Ureter (tissue), 1 donor: ENCODE results near the gene TERB1. TPM values are rescaled to one million over a fixed set of nuclear protein-coding genes. Genes with fewer than 3 reads are reported as not detected.
"Not testable (repeated sequence)": the region's sequence is repeated elsewhere in the genome, so short reads cannot be mapped to it uniquely, and the experiment has no call there.

Experiments used
- DNase-seq: peaks from one replicate; pipeline ENCODE4 v3.0.0-alpha.2; 2020; ENCODE audit warnings: low spot score
- total RNA-seq: library from RNA; stranded (reverse); gene quantifications from one replicate; pipeline ENCODE4 v1.2.4, GENCODE V29; 2023
- donor health status: DM: yes; HTN: yes; CAD: no.

TERB1 gene
- total RNA-seq, 1 donor from 2014 or later = 1.0 TPM

DNA sequence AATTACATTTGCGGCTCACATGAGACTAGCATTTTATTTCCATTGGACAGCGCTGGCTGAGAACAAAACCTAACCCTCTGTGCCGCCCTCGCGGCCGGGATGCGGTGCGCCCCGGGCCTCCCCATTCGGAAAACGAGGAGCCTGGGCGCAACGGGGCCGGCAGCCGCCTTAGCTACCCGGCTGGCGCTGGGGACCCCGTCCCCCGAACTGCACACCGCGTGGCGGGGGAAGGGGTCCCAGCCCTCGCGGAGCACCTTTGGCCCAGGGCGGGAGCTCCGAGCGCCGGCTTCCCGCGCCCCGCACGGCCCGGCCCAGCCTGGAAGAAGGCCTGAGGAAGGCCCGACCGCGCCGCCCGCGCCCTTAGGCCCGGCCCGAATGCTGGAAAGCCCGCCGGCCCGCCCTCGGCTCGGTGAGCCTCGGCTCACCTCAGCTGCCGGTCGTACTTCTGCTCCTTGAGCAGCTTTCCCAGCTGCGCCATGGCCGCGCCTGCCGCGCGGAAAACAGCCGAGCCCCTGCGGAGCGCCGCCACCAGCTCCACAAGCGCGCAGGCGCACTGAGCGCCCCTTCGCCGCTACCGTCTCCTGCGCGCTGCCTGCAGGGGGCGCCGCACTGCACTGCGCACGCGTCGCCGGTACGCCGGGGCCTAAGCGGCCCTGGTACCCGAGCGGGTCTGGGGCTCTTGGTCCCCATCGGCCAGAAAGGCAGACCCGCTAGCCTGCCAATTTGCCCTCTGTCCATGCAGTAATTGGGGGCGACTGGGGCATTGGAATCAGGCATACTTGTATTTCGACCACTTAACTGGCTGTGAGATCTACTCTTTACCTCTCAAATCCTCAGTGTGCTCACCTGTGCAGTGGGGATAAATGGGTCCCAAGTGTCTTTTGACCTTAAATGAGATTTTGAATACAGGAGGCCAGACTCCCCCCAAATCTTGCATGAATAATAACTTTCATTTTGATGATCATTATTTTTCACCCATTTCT lies 29.3 kb upstream of the TERB1 start, which contains the start of gene NAE1:
TSS of gene NAE1 (minus strand) at position 555 of the 983 bp plus-strand sequence. CDS start at position 478, 77 bp downstream.
- peak; percentile 83 for DNase-seq

DNA sequence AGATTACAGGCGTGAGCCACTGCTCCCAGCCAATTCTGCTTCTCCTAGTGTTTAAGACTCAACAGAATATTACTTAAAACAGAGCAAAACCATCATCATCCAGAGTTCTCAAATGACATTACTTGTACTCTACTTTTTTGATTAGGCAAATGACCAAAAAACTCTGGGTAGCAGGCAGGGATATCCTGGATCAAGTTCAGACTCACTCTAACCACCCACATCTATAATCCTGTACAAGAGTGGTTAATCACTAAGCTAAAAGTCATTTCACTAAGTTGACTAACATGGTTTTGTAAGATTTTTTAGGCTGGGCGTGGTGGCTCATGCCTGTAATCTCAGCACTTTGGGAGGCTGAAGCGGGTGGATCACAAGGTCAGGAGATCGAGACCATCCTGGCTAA lies 22.6 kb upstream of the TERB1 start:
- DNase-seq = no peak

DNA sequence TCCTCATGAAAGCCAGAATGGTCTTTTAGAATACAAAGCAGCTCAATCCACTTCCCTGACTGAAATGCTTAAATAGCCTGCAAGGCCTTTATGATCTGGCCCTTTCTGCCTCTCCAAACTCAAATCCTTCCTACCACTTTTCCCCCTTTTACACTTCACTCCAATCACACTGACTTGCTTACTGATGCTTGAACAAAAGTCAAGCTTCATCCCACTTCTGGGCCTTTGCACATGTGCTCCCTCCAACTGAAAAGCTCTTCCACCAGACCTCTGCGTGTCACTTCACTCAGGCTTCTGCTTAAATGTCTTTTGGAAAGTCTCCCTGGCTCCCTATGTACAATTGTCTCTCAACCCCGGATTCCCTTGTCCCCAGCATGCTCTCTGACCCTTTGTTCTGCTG lies 13.3 kb upstream of the TERB1 start:
- DNase-seq = no peak

GRCh38 chr16:66811043-66811442 lies 9.7 kb upstream of the TERB1 start:
- DNase-seq = no peak

- no peak for DNase-seq
Measured at GRCh38 chr16:66810391-66810790, 9.0 kb upstream of the TERB1 start.

- DNase-seq = no peak
Measured at GRCh38 chr16:66809765-66810164, 8.4 kb upstream of the TERB1 start.

DNA sequence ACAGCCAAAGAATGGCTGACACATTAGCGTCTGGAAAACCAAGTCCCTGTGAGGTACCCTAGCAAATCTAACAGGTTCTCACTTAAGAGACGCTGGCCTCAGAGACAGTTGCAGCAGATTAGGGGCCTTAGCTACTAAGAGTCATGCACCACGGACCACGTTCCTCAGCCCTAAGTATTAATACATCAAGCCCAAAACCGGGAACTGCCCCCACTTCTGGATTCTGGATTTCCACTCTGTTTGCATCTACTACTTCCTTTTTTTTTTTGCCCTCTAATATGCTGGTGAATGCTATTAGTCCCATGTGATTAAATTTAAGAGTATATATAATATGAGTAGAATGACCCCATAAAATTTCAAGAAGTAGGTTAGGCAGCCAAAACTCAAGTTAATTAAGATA lies 775 bp upstream of the TERB1 start:
- no peak for DNase-seq

DNA sequence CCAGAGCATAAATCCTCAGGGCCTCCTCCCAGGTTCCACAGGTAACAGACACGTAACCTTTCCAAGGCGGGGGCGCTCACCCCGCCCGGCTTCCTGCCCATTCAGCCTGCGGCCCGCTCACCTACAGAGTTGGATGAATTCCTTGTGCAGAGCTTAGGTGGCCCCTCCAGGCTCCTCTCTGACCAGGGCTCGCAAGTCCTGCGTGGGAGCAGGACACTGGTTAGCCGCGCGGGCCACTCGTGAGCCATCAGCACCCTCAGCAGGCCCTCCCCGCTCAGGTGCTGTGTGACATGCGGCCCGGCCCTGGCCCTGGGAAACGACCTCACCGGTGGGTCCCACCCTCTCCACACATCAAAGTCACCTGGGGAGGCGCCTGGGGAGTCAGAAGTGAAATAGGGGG lies 528 bp downstream of the TERB1 start:
- no peak for DNase-seq

DNA sequence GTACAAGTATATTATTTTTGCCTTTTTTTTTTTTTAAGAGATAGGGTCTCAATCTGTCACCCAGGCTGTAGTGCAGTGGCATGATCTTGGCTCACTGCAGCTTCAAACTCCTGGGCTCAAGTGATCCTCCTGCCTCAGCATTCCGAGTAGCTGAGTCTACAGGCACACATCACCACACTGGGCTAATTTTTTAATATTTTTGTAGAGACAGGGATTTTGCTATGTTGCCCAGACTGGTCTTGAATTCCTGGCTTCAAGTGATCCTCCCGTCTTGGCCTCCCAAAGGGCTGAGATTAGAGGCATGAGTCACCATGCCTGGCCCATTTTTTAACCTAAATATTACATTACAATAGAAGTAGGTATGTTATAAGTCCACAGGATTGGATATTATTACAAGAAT lies 3.2 kb downstream of the TERB1 start:
- DNase-seq = no peak

DNA sequence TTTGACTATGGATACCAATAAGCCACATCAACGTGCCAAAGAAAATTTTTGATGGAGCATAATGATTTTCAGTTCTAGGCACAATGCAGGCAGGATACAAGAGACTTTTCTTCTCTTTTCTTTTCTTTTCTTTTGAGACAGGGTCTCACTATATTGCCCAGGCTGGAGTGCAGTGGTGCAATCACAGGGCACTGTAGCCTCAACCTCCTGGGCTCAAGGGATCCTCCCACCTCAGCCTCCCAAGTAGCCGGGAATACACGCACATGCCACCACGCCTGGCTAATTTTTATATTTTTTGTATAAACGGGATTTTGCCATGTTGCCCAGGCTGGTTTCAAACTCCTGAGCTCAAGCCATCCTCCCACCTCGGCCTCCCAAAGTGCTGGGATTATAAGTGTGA lies 7.4 kb downstream of the TERB1 start:
- DNase-seq = not testable (repeated sequence)

- DNase-seq = no peak
Measured at GRCh38 chr16:66790130-66790733, 11.2 kb downstream of the TERB1 start.

GRCh38 chr16:66787427-66787826 lies 14.0 kb downstream of the TERB1 start:
- no peak for DNase-seq

- no peak for DNase-seq
Measured at GRCh38 chr16:66786551-66786950, 14.8 kb downstream of the TERB1 start.

DNA sequence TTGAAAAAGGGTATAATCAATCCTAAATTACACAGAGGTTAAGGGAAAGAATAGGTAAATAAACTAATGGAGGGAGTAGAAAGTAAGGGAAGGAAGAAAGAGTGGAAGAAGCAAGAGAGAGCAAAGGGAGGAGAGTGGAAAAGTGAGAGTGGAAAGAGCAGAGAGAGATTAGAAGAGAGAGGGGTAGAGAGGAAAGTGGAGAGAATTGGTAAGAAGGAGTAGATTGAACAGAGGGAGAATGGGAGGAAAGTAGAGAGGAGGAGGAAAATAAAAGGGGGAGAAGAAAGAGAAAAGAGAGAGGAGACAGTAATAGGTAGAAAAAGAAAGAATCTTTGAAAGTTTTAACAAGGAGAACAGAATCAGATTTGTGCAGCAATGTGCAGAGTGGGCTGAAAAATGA lies 24.9 kb downstream of the TERB1 start:
- no peak for DNase-seq

DNA sequence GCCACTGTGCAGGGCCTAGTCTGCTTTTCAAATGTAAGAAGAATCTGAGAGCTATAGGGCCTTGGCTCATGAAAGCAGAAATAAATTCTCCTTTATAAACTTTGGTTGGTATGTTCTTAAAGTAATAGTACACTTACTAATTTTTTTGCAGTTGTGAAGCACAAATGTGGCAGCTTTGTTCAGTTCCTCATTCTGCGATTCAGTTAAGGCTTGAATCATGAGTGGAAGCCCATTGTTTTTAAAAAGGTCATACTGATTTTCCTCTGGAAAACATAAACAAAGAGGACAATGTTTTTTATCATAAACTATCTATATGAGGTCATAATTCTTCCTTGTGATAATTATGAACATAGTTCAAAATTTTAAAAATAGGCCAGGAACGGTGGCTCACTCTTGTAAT lies 26.4 kb downstream of the TERB1 start:
- no peak for DNase-seq

DNA sequence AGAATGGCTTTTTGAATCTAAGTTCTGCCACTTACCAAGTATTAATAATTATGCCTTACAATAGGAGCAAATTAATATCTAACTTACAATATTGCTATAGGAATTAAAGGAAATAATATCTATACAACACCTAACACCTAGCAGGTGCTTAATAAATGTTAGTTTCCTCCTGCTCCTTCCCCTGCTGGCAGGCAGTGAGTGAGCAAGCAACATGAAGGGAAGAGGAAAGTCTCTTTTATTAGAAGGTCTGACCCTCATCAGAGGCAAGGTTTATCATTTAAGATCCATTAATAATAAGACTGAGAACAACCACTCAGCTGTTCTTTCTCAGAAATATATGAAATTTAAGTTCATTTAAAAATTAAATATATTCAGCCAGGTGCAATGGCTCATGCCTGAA lies 43.3 kb downstream of the TERB1 start:
- no peak for DNase-seq

DNA sequence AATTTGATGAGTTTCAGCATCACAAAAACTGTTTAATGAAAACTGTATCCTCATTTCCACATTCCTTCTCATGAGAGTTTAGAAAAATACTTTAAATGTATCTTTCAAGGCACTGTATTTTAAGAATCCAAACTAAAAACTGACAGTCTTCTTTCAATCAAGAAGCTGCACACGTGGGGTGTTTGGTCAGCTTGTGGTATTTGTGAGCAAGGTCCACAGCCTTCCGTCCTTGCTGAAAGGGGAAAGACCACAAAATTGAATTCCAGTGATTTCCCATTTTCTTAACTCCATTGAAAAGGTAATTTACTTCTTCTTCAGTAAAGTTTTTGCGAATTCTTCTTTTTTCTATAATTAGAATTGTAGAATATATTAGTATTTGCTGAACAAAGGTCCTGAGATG lies 46.6 kb downstream of the TERB1 start:
- DNase-seq = no peak

DNA sequence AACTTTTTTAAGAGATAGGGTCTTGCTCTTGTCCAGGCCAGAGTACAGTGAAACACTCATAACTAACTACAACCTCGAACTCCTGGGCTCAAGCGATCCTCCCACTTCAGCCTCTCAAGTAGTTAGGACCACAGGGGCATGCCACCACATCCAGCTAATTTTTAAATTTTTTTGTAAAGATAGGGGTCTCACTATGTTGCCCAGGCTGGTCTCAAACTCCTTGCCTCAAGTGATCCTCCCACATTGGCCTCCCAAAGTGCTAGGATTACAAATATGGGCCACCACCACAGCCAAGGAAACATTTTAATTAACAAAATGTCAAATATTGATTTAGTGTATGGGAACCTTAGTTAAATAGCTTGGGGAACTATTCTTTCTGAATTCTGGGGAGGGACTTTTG lies 47.2 kb downstream of the TERB1 start:
- DNase-seq = no peak

- DNase-seq = no peak
Measured at GRCh38 chr16:66752958-66753357, 48.4 kb downstream of the TERB1 start.

GRCh38 chr16:66752379-66752778 lies 49.0 kb downstream of the TERB1 start:
- no peak for DNase-seq

DNA sequence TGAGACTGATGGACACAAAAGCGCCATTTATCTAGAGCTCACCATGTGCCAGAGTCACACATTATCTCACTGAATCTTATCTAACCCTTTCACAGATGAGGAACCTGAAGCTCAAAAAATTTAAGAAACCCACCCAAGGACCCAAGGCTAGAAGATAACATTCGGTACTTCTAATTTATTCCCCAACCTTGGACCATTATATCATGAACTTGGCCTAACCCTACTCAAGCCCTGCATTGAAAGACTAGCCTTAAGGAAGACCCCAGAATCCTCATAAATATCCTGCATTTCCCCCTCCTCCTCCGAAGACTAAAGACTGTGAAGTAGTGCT lies 49.4 kb downstream of the TERB1 start:
- DNase-seq = no peak

DNA sequence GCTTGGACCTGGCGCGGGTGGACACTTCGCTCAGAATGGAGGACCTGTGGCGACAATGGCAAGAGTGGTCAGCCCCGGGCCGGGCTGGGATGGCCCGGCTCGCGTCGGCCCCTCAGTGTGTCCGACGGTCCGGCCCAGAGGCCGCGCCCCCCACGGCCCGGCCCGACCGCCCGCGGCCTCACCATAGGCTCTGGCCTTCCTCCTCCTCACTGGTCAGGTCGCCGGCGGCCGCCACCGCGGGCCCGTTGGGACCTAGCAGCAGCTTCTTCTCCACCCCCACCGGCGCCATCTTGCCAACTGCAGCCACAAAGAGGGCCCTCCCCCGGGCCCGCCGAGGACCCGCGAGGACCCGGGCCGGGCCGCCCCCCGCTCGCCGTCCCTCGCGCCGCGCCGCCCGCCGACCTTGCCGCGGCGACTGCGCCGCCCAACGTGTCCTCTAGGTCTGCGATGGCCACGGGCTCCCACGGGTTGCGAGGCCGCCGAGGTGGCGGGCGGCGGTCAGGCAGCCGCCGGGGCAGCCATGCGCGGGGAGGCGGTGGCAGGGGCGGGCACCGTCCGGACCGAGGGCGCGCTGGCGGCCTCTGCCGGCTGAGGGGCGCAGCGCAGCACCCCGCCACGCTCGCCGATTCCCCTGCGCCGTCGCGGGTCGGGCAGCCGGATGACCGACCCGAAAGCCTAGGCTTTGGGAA lies 49.9 kb downstream of the TERB1 start, which contains the start of gene DYNC1LI2:
TSS of gene DYNC1LI2 (minus strand) at position 307 of the 689 bp plus-strand sequence. CDS start at position 289, 18 bp downstream.
- peak; percentile 82 for DNase-seq

DNA sequence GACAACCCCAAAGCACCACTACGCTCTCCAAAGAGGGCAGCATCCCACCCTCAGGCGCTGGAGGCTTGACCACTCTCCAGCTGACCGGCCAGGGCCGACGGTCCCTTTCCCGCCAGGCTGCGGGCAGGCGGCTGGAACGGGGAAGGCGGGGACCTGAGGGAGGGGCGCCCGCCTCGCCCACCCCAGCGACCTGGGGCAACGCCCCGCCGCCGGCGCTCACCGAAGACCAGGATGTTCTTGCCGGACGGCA lies 50.4 kb downstream of the TERB1 start:
- DNase-seq = no peak
